HG03378 (cell line): Measurements from ENCODE around the gene MRPL55.

Experiments
- ATAC-seq: cut with Tn5 transposase; IDR thresholded peaks from one replicate; pipeline ENCODE4 v1.9.1; 2021; ENCODE audit warnings: mild to moderate bottlenecking, moderate library complexity; ENCODE audit not compliant: unreplicated experiment

MRPL55 gene

GRCh38 chr1:228148196-228148861, 39.2 kb upstream of the MRPL55 start:
- no peak for ATAC-seq

- no peak for ATAC-seq
Measured at GRCh38 chr1:228147768-228148167, 38.7 kb upstream of the MRPL55 start.

GRCh38 chr1:228147151-228147693, 38.1 kb upstream of the MRPL55 start:
- ATAC-seq = no peak

- ATAC-seq = no peak
Measured at GRCh38 chr1:228146417-228147150, 37.5 kb upstream of the MRPL55 start.

- no peak for ATAC-seq
Measured at GRCh38 chr1:228145463-228146416, 36.6 kb upstream of the MRPL55 start.

- no peak for ATAC-seq
Measured at GRCh38 chr1:228144993-228145343, 35.9 kb upstream of the MRPL55 start.

GRCh38 chr1:228144193-228144992, 35.3 kb upstream of the MRPL55 start:
- no peak for ATAC-seq

GRCh38 chr1:228143480-228144192, 34.5 kb upstream of the MRPL55 start:
- no peak for ATAC-seq

GRCh38 chr1:228142701-228143136, 33.6 kb upstream of the MRPL55 start:
- ATAC-seq = no peak

- no peak for ATAC-seq
Measured at GRCh38 chr1:228142155-228142691, 33.1 kb upstream of the MRPL55 start.

- ATAC-seq = no peak
Measured at GRCh38 chr1:228141226-228142044, 32.3 kb upstream of the MRPL55 start.

- ATAC-seq = no peak
Measured at GRCh38 chr1:228140724-228141225, 31.7 kb upstream of the MRPL55 start.

- peak; percentile 86 for ATAC-seq
Measured at GRCh38 chr1:228139931-228140723, 31.0 kb upstream of the MRPL55 start, which contains the start of gene GUK1. GUK1 (plus strand) TSS chr1:228140279; CDS start chr1:228140303, 24 bp downstream.

GRCh38 chr1:228139406-228139930, 30.4 kb upstream of the MRPL55 start:
- no peak for ATAC-seq

GRCh38 chr1:228136901-228137300, 27.8 kb upstream of the MRPL55 start:
- no peak for ATAC-seq

- no peak for ATAC-seq
Measured at GRCh38 chr1:228134591-228134990, 25.5 kb upstream of the MRPL55 start.

- ATAC-seq = no peak
Measured at GRCh38 chr1:228131766-228132165, 22.7 kb upstream of the MRPL55 start.
